Endothelial cell of umbilical vein (primary cell): Measurements from ENCODE around the gene FRMD5. TPM values are rescaled to one million over a fixed set of nuclear protein-coding genes. Genes with fewer than 3 reads are reported as not detected.

Experiments used
- BruUV-seq: library from RNA; stranded (reverse); fragments of 400-500 nt; replicated peaks from 2 replicates; lab custom pipeline; 2021; lab: Mats Ljungman, UMichigan
- CTCF ChIA-PET: fragments of 300-600, 350-600 bp; sonication (Branson Sonifier 250); formaldehyde crosslinking; loops from one replicate; lab custom pipeline; 2021; ENCODE audit warnings: antibody characterized with exemption, inconsistent platforms; lab: Charles Lee
- POLR2A ChIA-PET: fragments of 300-600, 350-600 bp; sonication (Branson Sonifier 250); formaldehyde crosslinking; loops from one replicate; lab custom pipeline; 2021; ENCODE audit warnings: antibody characterized with exemption, inconsistent platforms; lab: Charles Lee
- DNase-seq: peaks from one replicate; pipeline ENCODE4 v3.0.0-alpha.2; 2011; ENCODE audit warnings: low read depth, low spot score
- FAIRE-seq: peaks from 2 replicates; lab custom pipeline; 2011; peaks lifted over from hg19 to GRCh38; lab: Jason Lieb, UNC
- H2AFZ ChIP-seq: 2 replicates; pipeline ENCODE4 v1.6.0; 2012; ENCODE audit warnings: low read depth, low read length, control low read depth, inconsistent platforms
- H3K27ac ChIP-seq: 2 replicates; pipeline ENCODE4 v1.5.1; 2011; ENCODE audit warnings: low read depth, mild to moderate bottlenecking, control low read depth, low read length, moderate library complexity; ENCODE audit not compliant: insufficient read depth
- H3K27me3 ChIP-seq, 2 experiments: 2 replicates each; pipeline versions ENCODE4 v1.6.0 to v1.6.1; 2011; ENCODE audit warnings: low read length in 2 of 2, mixed read lengths in 1 of 2; ENCODE audit not compliant: control insufficient read depth in 2 of 2, insufficient read depth in 2 of 2
- H3K36me3 ChIP-seq, 2 experiments: 2 replicates in 1 of 2; 3 replicates in 1 of 2; pipeline ENCODE4 v1.5.1; 2011; ENCODE audit warnings: low read length in 2 of 2, mild to moderate bottlenecking in 1 of 2, moderate library complexity in 1 of 2; ENCODE audit not compliant: control insufficient read depth in 2 of 2, insufficient read depth in 2 of 2; ENCODE audit errors: extremely low read depth in 1 of 2
- H3K4me1 ChIP-seq: 3 replicates; pipeline ENCODE4 v1.5.1; 2011; ENCODE audit warnings: mild to moderate bottlenecking, low read length; ENCODE audit not compliant: control insufficient read depth, insufficient read depth; ENCODE audit errors: extremely low read depth
- H3K4me2 ChIP-seq: 2 replicates; pipeline ENCODE4 v1.6.1; 2011; ENCODE audit warnings: low read length, control low read depth, mixed read lengths; ENCODE audit not compliant: insufficient read depth
- H3K4me3 ChIP-seq, 3 experiments: fragments of 200-600 bp in 1 of 3; sonication (generic), shearing (Covaris generic) in 1 of 3; replicated peaks in 1 of 3; 2 replicates each; pipeline ENCODE4 v1.5.1; 2011 to 2016; ENCODE audit warnings: control low read depth in 3 of 3, low read length in 3 of 3, mild to moderate bottlenecking in 2 of 3, inconsistent platforms in 1 of 3, low read depth in 1 of 3, moderate library complexity in 1 of 3; ENCODE audit not compliant: insufficient read depth in 1 of 3
- H3K79me2 ChIP-seq: 2 replicates; pipeline ENCODE4 v1.6.0; 2012; ENCODE audit warnings: low read length, inconsistent platforms; ENCODE audit not compliant: control insufficient read depth, insufficient read depth
- H3K9ac ChIP-seq: replicated peaks from 2 replicates; pipeline ENCODE3; 2011; ENCODE audit warnings: low read length, control low read depth; ENCODE audit not compliant: insufficient read depth; ENCODE audit errors: extremely low read depth
- H3K9me1 ChIP-seq: replicated peaks from 3 replicates; pipeline ENCODE4 v1.6.0; 2011; ENCODE audit warnings: mild to moderate bottlenecking, low read length; ENCODE audit not compliant: control insufficient read depth, insufficient read depth; ENCODE audit errors: extremely low read depth
- H3K9me3 ChIP-seq: replicated peaks from 2 replicates; pipeline ENCODE4 v1.5.1; 2012; ENCODE audit warnings: low read length, inconsistent platforms; ENCODE audit not compliant: control insufficient read depth, insufficient read depth
- H4K20me1 ChIP-seq: replicated peaks from 2 replicates; pipeline ENCODE3; 2011; ENCODE audit warnings: mild to moderate bottlenecking, low read length; ENCODE audit not compliant: control insufficient read depth, insufficient read depth; ENCODE audit errors: extremely low read depth
- EZH2 ChIP-seq: IDR thresholded peaks from 2 replicates; pipeline ENCODE4 v1.6.1; 2012; ENCODE audit warnings: borderline replicate concordance, low read depth, mild to moderate bottlenecking, moderate library complexity, low read length, inconsistent platforms; ENCODE audit not compliant: severe bottlenecking
- FOS ChIP-seq: IDR thresholded peaks from 2 replicates; pipeline ENCODE4 v1.6.1; 2011; ENCODE audit warnings: mild to moderate bottlenecking, low read length, moderate library complexity, borderline replicate concordance; ENCODE audit not compliant: insufficient read depth
- GATA2 ChIP-seq: IDR thresholded peaks from 2 replicates; pipeline ENCODE4 v1.7.0; 2011; ENCODE audit warnings: low read depth, mild to moderate bottlenecking, moderate library complexity, mixed read lengths, low read length; ENCODE audit not compliant: insufficient read length, insufficient read depth
- JUN ChIP-seq: IDR thresholded peaks from 2 replicates; pipeline ENCODE4 v1.6.1; 2011; ENCODE audit warnings: borderline replicate concordance, low read depth; ENCODE audit not compliant: insufficient read length, insufficient read depth
- MAX ChIP-seq: IDR thresholded peaks from 2 replicates; pipeline ENCODE4 v1.6.1; 2011; ENCODE audit not compliant: insufficient read depth, insufficient read length
- MYC ChIP-seq: IDR thresholded peaks from one replicate; pipeline ENCODE4 v1.6.1; 2011; ENCODE audit warnings: mild to moderate bottlenecking, low read depth, low read length
- POLR2A ChIP-seq: IDR thresholded peaks from 2 replicates; pipeline ENCODE4 v1.6.1; 2012; ENCODE audit warnings: low read depth, mild to moderate bottlenecking, control low read depth, low read length
- POLR2AphosphoS5 ChIP-seq: IDR thresholded peaks from 2 replicates; pipeline ENCODE4 v1.6.1; 2012; ENCODE audit warnings: low read depth, mild to moderate bottlenecking, control low read depth, low read length, moderate library complexity; ENCODE audit not compliant: insufficient read depth
- dilution Hi-C: fragments of 300-500 bp; cut with MboI; formaldehyde crosslinking; loops from one replicate; pipeline ENCODE4 v1.15.0; 2019; ENCODE audit warnings: low sequenced_read_pairs; ENCODE audit not compliant: extremely low pct_ligation_motif_present
- intact Hi-C: fragments of 100-400 bp; cut with micrococcal nuclease; formaldehyde crosslinking; loops from one replicate; pipeline ENCODE4 v1.10.0; 2022
- polyA plus RNA-seq, 4 experiments: library from polyadenylated mRNA; depleted of rRNA in 3 of 4; stranded (reverse) in 3 of 4; unstranded in 1 of 4; fragments of >200 nt; gene quantifications; 2 replicates each; pipeline versions ENCODE4 v1.2.1 to v1.2.3, GENCODE V29; 2011 to 2012; ENCODE audit warnings: missing spikeins in 1 of 4
- total RNA-seq: library from RNA; stranded (reverse); gene quantifications from 2 replicates; pipeline ENCODE4 v1.2.3, GENCODE V29; 2021
- TF ChIP-seq, protein P1 (sequence below), 2 donors: IDR thresholded peaks; 1 replicate in 1 of 2; 2 replicates in 1 of 2; pipeline ENCODE4 v1.5.1; 2011; ENCODE audit warnings: low read length in 2 of 2, mild to moderate bottlenecking in 2 of 2, moderate library complexity in 2 of 2, control low read depth in 1 of 2, inconsistent platforms in 1 of 2, low read depth in 1 of 2; ENCODE audit not compliant: insufficient read depth in 1 of 2; ENCODE audit errors: extremely low read depth in 1 of 2

The FRMD5 gene
- total and polyA plus RNA-seq, 2 donors (not counting 3 experiments of a cell fraction or from before 2014, with no cell fraction given): 16.7 to 20.2 TPM

DNA sequence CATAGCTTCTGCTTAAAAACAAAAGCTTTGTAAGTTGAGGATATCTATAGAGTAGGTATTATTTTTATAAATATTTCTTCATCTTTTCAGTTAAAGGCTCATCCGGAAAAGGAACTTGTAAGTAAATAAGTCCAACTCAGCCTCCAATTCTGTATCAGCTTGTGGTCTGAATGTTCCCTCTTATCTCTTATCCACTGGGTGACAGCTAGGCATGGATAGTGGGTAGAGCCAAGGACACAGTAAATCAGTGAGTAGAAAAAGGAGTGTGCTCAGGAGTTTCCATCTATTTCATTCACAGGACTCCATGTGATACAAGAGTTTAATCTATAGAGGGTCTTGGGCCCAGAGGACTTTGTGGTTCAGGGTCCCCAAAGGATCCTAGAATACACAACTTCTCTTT is 50.9 kb downstream of the FRMD5 start:
- Histone ChIP-seq H3K9ac (no peak overlapping the region), H3K9me1 (no peaks in the 10 kb centered on the region), H3K4me1 (no peaks in the 10 kb centered on the region), H3K27me3 (no peaks in the 10 kb centered on the region), H3K27ac (no peak overlapping the region), H4K20me1 (no peaks in the 10 kb centered on the region), H3K4me2 (no peak overlapping the region), H3K9me3 (no peaks in the 10 kb centered on the region), H3K79me2 (no peaks in the 10 kb centered on the region), H3K4me3 (no peak overlapping the region), H3K36me3 (no peaks in the 10 kb centered on the region), H2AFZ (no peak overlapping the region)
- BruUV-seq: no TSS peak
- intact Hi-C loops (no loop called here), dilution Hi-C loops (no loop called here)
- FAIRE-seq: no peak
- TF ChIP-seq MYC (no peak), MAX (no peak), POLR2A (no peak), EZH2 (no peak), GATA2 (no peak), JUN (no peak), FOS (no peak), POLR2AphosphoS5 (no peak)
- TF ChIP-seq, protein P1, sequence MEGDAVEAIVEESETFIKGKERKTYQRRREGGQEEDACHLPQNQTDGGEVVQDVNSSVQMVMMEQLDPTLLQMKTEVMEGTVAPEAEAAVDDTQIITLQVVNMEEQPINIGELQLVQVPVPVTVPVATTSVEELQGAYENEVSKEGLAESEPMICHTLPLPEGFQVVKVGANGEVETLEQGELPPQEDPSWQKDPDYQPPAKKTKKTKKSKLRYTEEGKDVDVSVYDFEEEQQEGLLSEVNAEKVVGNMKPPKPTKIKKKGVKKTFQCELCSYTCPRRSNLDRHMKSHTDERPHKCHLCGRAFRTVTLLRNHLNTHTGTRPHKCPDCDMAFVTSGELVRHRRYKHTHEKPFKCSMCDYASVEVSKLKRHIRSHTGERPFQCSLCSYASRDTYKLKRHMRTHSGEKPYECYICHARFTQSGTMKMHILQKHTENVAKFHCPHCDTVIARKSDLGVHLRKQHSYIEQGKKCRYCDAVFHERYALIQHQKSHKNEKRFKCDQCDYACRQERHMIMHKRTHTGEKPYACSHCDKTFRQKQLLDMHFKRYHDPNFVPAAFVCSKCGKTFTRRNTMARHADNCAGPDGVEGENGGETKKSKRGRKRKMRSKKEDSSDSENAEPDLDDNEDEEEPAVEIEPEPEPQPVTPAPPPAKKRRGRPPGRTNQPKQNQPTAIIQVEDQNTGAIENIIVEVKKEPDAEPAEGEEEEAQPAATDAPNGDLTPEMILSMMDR (IDR thresholded peaks at IDR 0.05; ENCODE audit: extremely low read depth in 1 of 2, insufficient read depth in 1 of 2, low read depth in 1 of 2, low read length in 2 of 2): no peak
- ChIA-PET CTCF (interaction anchor here (1.3 to 1.8 kb wide), 2 partner anchors 11 to 14 kb away, joined by 3 to 6 read pairs; no protein-coding TSS in a partner anchor), POLR2A (no interaction called here)
- DNase-seq: no peak
